ENCODE results near the gene SLC25A29.

Gene SLC25A29

GRCh38 chr14:100279133-100279532, 27.1 kb downstream of the SLC25A29 start:
- no peak for DNase-seq

DNA sequence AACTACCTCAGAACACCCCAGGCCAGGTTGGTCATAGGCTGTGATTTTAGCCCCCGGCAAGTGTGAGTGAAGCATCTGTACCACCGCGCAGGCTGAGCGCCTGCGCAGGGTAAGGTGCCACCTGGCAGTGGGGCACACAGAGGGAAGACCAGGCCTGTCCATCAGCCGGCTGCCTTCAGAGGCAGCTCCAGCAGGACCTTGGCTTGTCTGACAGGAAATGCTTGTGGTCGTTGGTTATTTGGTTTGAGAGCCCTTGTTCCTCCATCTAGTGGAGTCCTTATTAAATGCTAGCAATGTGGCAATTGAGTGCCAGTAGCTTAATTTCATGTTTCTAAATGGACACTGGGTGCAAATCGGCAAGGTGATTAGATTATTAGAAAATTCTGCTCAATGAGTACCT, 27.5 kb downstream of the SLC25A29 start:
- DNase-seq = no peak

- no peak for DNase-seq
These were observed 31.0 kb downstream of the SLC25A29 start for GRCh38 chr14:100275214-100275613.

DNA sequence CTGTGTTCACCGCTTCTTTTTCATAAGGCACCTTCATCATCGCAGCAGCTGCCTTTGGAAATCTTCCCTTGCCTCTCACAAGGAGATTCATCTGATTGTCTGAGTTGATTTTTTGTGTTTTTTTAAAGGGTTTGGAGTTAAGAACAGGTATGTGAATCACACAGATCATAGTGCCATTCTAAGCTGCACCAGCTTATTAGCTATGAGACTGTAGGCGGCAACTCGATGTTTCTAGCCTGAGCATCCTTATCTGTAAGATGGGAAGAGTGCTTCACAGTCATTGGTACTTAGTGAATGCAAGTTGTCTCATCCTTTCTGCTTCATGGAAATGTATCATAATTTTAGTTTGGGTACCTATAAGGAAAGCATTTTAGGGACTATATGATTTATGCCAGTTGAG, 32.0 kb downstream of the SLC25A29 start:
- DNase-seq = no peak

DNA sequence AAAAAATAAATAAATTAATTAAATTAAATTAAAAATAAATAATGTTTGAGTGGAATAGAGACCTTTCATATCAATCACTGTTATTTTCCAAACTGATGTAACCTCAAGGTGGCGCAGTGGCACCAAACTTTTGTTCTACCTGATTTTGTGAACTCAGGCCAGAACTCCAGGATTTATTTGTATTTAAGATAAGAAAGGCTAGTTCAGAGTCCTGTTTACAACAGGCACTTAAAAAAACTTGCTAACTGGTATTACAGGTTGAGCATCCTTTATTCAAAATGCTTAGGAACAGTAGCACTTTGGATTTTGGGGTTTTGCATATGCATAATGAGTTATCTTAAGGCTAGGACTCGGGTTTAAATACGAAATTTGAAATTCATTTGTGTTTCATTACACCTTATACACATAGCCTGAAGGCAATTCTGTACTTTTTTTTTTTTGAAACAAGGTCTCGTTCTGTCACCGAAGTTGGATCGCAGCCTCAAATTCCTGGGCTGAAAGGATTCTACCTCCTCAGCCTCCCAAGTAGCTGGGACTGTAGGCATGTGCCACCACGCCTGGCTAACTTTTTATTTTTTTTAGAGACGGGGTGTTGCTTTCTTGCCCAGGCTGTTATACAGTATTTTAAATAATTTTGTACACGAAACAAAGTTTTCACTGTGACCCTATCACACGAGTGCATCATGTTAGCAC, 34.9 kb downstream of the SLC25A29 start:
- no peak for DNase-seq

DNA sequence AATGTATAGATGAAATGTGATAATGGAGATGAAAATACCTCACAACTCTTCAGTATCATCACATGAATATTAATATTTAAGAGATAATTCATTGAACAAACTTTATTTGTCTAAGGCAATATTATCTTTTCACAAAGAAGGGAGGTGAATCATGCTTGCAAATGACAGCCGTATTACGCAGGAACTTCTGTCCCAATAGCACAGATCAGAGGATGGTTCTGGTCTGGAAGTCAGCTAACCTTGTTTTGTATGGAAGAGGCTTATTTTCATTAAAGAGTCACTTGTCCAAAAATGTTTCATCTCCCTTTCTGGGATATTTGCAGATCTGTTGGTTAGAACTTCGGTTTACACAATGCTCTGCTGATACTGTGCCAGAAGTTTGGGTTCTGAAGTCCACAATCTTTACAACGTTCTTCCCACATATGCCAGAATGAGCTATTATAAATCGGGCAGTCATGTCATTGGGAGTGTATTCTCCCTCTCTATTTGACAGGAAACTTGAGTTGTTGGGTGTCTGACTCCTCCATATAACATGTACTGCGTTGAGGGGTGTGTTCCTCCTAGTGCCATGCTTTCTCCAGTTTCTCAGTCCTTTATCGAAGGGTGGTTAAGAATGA, 37.5 kb downstream of the SLC25A29 start:
- DNase-seq = no peak

DNA sequence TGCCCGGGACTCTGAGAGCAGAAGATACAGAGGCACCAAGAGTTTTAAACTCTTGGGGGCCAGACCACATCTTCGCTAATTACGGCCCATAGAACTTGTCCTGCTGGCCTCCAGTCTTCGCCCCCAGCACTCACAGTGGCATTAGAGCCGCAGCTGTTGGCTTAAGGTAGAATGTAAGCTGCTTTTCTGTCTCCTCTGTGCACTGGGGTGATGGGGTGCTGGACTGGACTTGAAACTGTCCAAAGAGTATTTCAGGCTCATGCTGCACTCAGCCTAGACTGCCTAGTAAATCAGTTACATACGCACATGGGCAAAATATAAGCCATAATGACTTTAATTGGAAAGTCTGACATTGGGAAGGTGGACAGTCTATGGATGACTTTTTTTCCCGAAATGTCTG, 38.3 kb downstream of the SLC25A29 start:
- no peak for DNase-seq

DNA sequence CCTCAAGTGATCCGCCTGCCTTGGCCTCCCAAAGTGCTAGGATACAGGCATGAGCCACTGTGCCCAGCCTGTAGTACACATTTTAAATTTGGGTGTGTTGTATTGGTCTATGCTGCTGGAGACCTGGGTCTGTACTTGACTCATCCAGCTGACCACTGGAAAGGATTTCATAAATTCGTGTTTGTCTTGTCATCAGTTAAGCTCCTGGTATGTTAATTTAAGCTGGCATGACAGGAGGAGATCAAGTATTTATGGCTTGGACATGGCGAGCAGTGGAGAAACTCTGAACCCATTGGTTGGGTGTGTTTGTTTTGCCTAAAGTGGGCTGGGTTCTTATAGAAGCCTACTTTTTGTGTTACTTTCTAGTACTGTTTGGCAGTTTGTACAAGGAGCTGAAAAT, 43.1 kb downstream of the SLC25A29 start:
- no peak for DNase-seq

DNA sequence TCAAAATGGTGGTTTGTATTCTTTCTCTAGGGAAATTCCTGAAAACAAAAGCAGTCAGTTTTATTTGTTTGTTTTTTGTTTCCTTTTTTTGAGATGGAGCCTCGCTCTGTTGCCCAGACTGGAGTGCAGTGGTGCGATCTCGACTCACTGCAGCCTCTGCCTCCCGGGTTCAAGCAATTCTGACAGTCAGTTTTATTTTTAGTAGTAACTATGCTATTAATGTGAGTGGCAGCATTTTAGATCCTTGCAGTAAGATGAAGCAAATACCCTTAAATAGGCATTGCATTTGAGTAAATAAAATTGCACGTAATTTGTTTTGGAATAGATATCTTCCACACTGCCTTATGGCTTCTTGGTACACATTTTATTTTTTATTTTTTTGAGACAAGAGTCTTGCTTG, 43.7 kb downstream of the SLC25A29 start:
- DNase-seq = no peak

GRCh38 chr14:100261621-100262020, 44.6 kb downstream of the SLC25A29 start:
- no peak for DNase-seq

DNA sequence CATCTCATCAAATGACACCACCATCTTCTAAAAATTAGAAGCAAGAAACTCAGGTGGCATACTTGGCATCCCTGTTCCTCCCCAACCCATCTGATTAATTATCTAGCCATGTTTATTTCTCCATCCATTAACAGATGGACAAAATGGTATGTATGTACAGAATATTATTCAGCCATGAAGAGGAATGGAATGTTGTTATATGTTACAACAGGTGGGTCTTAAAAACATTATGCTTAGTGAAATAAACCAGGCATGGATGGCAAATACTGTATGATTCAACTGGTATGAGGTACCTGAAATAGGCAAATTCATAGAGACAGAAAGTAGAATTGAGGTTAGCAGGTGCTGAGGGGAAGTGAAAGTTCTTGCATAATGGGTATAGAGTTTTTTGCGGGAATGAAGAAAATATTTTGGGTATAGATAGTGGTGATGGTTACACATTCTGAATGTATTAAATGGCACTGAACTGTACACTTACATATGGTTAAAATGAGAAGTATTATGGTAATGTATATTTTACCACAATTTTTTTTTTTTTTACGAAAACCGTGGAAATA, 49.8 kb downstream of the SLC25A29 start:
- DNase-seq = no peak

DNA sequence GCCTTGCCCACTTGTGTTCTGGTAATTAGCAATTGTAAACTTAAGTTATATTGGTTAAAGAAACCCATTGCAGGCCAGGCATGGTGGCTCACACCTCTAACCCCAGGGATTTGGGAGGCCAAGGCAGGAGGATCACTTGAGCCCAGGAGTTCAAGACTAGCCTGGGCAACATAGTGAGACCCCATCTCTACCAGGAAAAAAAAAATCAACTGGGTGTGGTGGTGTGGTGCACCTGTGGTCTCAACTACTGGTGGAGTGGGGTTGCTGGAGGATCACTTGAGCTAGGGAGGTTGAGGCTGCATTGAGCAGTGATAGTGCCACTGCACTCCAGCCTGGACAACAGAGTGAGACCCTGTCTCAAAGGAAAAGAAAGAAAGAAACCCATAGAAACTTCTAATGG, 53.6 kb downstream of the SLC25A29 start:
- no peak for DNase-seq

GRCh38 chr14:100250732-100251465, 55.3 kb downstream of the SLC25A29 start:
- DNase-seq = no peak

GRCh38 chr14:100246809-100247428, 59.3 kb downstream of the SLC25A29 start:
- DNase-seq = no peak

GRCh38 chr14:100243020-100243419, 63.2 kb downstream of the SLC25A29 start:
- DNase-seq = no peak

GRCh38 chr14:100241279-100241678, 65.0 kb downstream of the SLC25A29 start:
- no peak for DNase-seq
